GM18505 (cell line): ENCODE results near the gene CMIP.

Experiments used
- ATAC-seq: cut with Tn5 transposase; IDR thresholded peaks from one replicate; pipeline ENCODE4 v1.9.1; 2021; ENCODE audit not compliant: unreplicated experiment
- POLR2A ChIP-seq: IDR thresholded peaks from 4 replicates; pipeline ENCODE4 v1.6.1; 2011; ENCODE audit warnings: borderline replicate concordance; ENCODE audit not compliant: insufficient read depth, insufficient read length; ENCODE audit errors: extremely low read depth

Gene CMIP

GRCh38 chr16:81564421-81564911 lies 119.9 kb downstream of the CMIP start:
- no peak for ATAC-seq
- TF ChIP-seq POLR2A: no peak

- ATAC-seq: no peak
- TF ChIP-seq POLR2A: no peak
These were observed 120.9 kb downstream of the CMIP start for GRCh38 chr16:81565321-81566028.

GRCh38 chr16:81566086-81567007 lies 121.7 kb downstream of the CMIP start:
- no peak for TF ChIP-seq POLR2A
- no peak for ATAC-seq

- no peak for ATAC-seq
- no peak for TF ChIP-seq POLR2A
These were observed 122.5 kb downstream of the CMIP start for GRCh38 chr16:81567087-81567486.

- no peak for ATAC-seq
- TF ChIP-seq POLR2A: no peak
These were observed 123.6 kb downstream of the CMIP start for GRCh38 chr16:81567987-81568748.

- TF ChIP-seq POLR2A: no peak
- no peak for ATAC-seq
These were observed 124.1 kb downstream of the CMIP start for GRCh38 chr16:81568749-81569087.

- no peak for TF ChIP-seq POLR2A
- no peak for ATAC-seq
These were observed 124.9 kb downstream of the CMIP start for GRCh38 chr16:81569361-81570034.

- no peak for TF ChIP-seq POLR2A
- no peak for ATAC-seq
These were observed 125.7 kb downstream of the CMIP start for GRCh38 chr16:81570151-81570846.

- ATAC-seq: no peak
These were observed 126.6 kb downstream of the CMIP start for GRCh38 chr16:81571175-81571574.

GRCh38 chr16:81571592-81572385 lies 127.2 kb downstream of the CMIP start:
- no peak for TF ChIP-seq POLR2A
- ATAC-seq: no peak

More at GRCh38 chr16:81571175-81571574, 126.6 kb downstream of the CMIP start:
- TF ChIP-seq POLR2A: no peak

- ATAC-seq: no peak
- TF ChIP-seq POLR2A: no peak
These were observed 128.0 kb downstream of the CMIP start for GRCh38 chr16:81572386-81573144.

- no peak for ATAC-seq
These were observed 129.0 kb downstream of the CMIP start for GRCh38 chr16:81573533-81574020.

More at GRCh38 chr16:81573533-81574020, 129.0 kb downstream of the CMIP start:
- no peak for TF ChIP-seq POLR2A
